WTC11 (cell line): ENCODE data around the gene GATA2. TPM values are rescaled to one million over a fixed set of nuclear protein-coding genes. Genes with fewer than 3 reads are reported as not detected.

Source experiments
- ATAC-seq: fragments of 200-7000 bp; cut with Tn5 transposase; 2 replicates; pipeline ENCODE4 v1.10.0; 2021; ENCODE audit warnings: mild to moderate bottlenecking, moderate library complexity
- CTCF ChIA-PET: fragments of 300-600 bp; sonication (Branson Sonifier 250); formaldehyde crosslinking; loops from one replicate; lab custom pipeline; 2021; ENCODE audit warnings: antibody characterized with exemption; lab: Charles Lee
- POLR2A ChIA-PET: fragments of 350-600 bp; sonication (Branson Sonifier 250); formaldehyde crosslinking; loops from one replicate; lab custom pipeline; 2021; ENCODE audit warnings: antibody characterized with exemption; lab: Charles Lee
- DNase-seq: peaks from one replicate; pipeline ENCODE4 v3.0.0; 2021; ENCODE audit warnings: low spot score
- H3K27ac Mint-ChIP-seq: 2 replicates; pipeline ENCODE4 v1.8.0; 2021; ENCODE audit warnings: mixed read lengths
- H3K27me3 Mint-ChIP-seq: 2 replicates; pipeline ENCODE4 v1.8.0; 2021; ENCODE audit warnings: low read depth, mild to moderate bottlenecking, moderate library complexity, mixed read lengths
- H3K36me3 Mint-ChIP-seq: 2 replicates; pipeline ENCODE4 v1.8.0; 2021; ENCODE audit warnings: mixed read lengths
- H3K4me1 Mint-ChIP-seq: 2 replicates; pipeline ENCODE4 v1.8.0; 2022; ENCODE audit warnings: mixed read lengths
- H3K4me3 Mint-ChIP-seq: 2 replicates; pipeline ENCODE4 v1.8.0; 2021; ENCODE audit warnings: mild to moderate bottlenecking, moderate library complexity, mixed read lengths
- H3K9me3 Mint-ChIP-seq: 2 replicates; pipeline ENCODE4 v1.8.0; 2021; ENCODE audit warnings: mixed read lengths
- ATF1 ChIP-seq: sonication (generic); formaldehyde crosslinking; IDR thresholded peaks from 2 replicates; pipeline ENCODE4 v1.8.1; 2023; ENCODE audit warnings: mild to moderate bottlenecking, moderate library complexity, missing genetic modification reagents
- ATF6 ChIP-seq: sonication (generic); formaldehyde crosslinking; IDR thresholded peaks from 2 replicates; pipeline ENCODE4 v1.8.1; 2023; ENCODE audit warnings: mild to moderate bottlenecking, missing genetic modification reagents
- E2F4 ChIP-seq: sonication (generic); formaldehyde crosslinking; IDR thresholded peaks from 2 replicates; pipeline ENCODE4 v1.8.1; 2022; ENCODE audit warnings: low read depth, mild to moderate bottlenecking, moderate library complexity, missing genetic modification reagents, borderline replicate concordance
- E2F5 ChIP-seq: sonication (generic); formaldehyde crosslinking; IDR thresholded peaks from 2 replicates; pipeline ENCODE4 v1.8.1; 2022; ENCODE audit warnings: mild to moderate bottlenecking, moderate library complexity, missing genetic modification reagents
- FOXJ3 ChIP-seq: sonication (generic); formaldehyde crosslinking; IDR thresholded peaks from 2 replicates; pipeline ENCODE4 v1.9.0; 2021; ENCODE audit warnings: missing genetic modification reagents, mild to moderate bottlenecking, borderline replicate concordance
- GABPB1 ChIP-seq: sonication (generic); formaldehyde crosslinking; IDR thresholded peaks from 2 replicates; pipeline ENCODE4 v1.8.1; 2023; ENCODE audit warnings: mild to moderate bottlenecking, missing genetic modification reagents
- IRF2 ChIP-seq: sonication (generic); formaldehyde crosslinking; IDR thresholded peaks from 2 replicates; pipeline ENCODE4 v1.8.0; 2022; ENCODE audit warnings: low read depth, missing genetic modification reagents, borderline replicate concordance
- JUN ChIP-seq: sonication (generic); formaldehyde crosslinking; IDR thresholded peaks from 2 replicates; pipeline ENCODE4 v1.8.0; 2023; ENCODE audit warnings: mild to moderate bottlenecking, missing genetic modification reagents
- NFATC4 ChIP-seq: fragments of 250-450 bp; sonication (Bioruptor Pico); IDR thresholded peaks from 2 replicates; pipeline ENCODE4 v1.9.0; 2021; ENCODE audit warnings: mild to moderate bottlenecking
- NFE2L1 ChIP-seq: sonication (generic); formaldehyde crosslinking; IDR thresholded peaks from 2 replicates; pipeline ENCODE4 v1.8.1; 2023; ENCODE audit warnings: missing genetic modification reagents
- NR1H2 ChIP-seq: sonication (generic); formaldehyde crosslinking; IDR thresholded peaks from 2 replicates; pipeline ENCODE4 v1.9.0; 2021; ENCODE audit warnings: mild to moderate bottlenecking, moderate library complexity, missing genetic modification reagents
- NR3C1 ChIP-seq: sonication (generic); formaldehyde crosslinking; conservative IDR thresholded peaks from 2 replicates; pipeline ENCODE4 v1.8.1; 2023; ENCODE audit warnings: low read depth, mild to moderate bottlenecking, missing genetic modification reagents
- OVOL2 ChIP-seq: fragments of 250-450 bp; sonication (Bioruptor Pico); IDR thresholded peaks from 2 replicates; pipeline ENCODE4 v1.9.0; 2021; ENCODE audit warnings: mild to moderate bottlenecking, borderline replicate concordance
- PRRX2 ChIP-seq: fragments of 250-450 bp; sonication (Bioruptor Pico); IDR thresholded peaks from 2 replicates; pipeline ENCODE4 v1.8.0; 2021; ENCODE audit warnings: mild to moderate bottlenecking
- RELA ChIP-seq: sonication (generic); formaldehyde crosslinking; IDR thresholded peaks from 2 replicates; pipeline ENCODE4 v1.8.1; 2022; ENCODE audit warnings: missing genetic modification reagents, mild to moderate bottlenecking, borderline replicate concordance
- RORB ChIP-seq: fragments of 250-450 bp; sonication (Bioruptor Pico); IDR thresholded peaks from 2 replicates; pipeline ENCODE4 v1.9.0; 2021; ENCODE audit warnings: mild to moderate bottlenecking
- SMAD4 ChIP-seq: sonication (generic); formaldehyde crosslinking; IDR thresholded peaks from 2 replicates; pipeline ENCODE4 v1.8.0; 2022; ENCODE audit warnings: mild to moderate bottlenecking, missing genetic modification reagents
- TP53 ChIP-seq: sonication (generic); formaldehyde crosslinking; IDR thresholded peaks from 2 replicates; pipeline ENCODE4 v1.8.1; 2023; ENCODE audit warnings: mild to moderate bottlenecking, missing genetic modification reagents
- ZNF423 ChIP-seq: fragments of 250-450 bp; sonication (Bioruptor Pico); IDR thresholded peaks from 2 replicates; pipeline ENCODE4 v2.1.2; 2022; ENCODE audit warnings: mild to moderate bottlenecking, moderate library complexity
- ZNF425 ChIP-seq: fragments of 250-450 bp; sonication (Bioruptor Pico); conservative IDR thresholded peaks from 2 replicates; pipeline ENCODE4 v1.9.0; 2021; ENCODE audit warnings: mild to moderate bottlenecking
- total RNA-seq: library from RNA; stranded (reverse); gene quantifications from 3 replicates; pipeline ENCODE4 v1.2.3, GENCODE V29; 2021
- TF ChIP-seq, protein P1 (sequence below): sonication (generic); formaldehyde crosslinking; IDR thresholded peaks from 2 replicates; pipeline ENCODE4 v1.8.1; 2022; ENCODE audit warnings: low read depth, missing genetic modification reagents, borderline replicate concordance
- TF ChIP-seq, protein P2 (sequence below): sonication (generic); formaldehyde crosslinking; IDR thresholded peaks from 2 replicates; pipeline ENCODE4 v1.8.1; 2023; ENCODE audit warnings: mild to moderate bottlenecking, missing genetic modification reagents, moderate library complexity
- TF ChIP-seq, protein P3 (sequence below): fragments of 250-450 bp; sonication (Bioruptor Pico); IDR thresholded peaks from 2 replicates; pipeline ENCODE4 v1.9.0; 2021; ENCODE audit warnings: mild to moderate bottlenecking

Gene GATA2
- total RNA-seq, 1 experiment from 2014 or later, result 1.6 TPM

DNA sequence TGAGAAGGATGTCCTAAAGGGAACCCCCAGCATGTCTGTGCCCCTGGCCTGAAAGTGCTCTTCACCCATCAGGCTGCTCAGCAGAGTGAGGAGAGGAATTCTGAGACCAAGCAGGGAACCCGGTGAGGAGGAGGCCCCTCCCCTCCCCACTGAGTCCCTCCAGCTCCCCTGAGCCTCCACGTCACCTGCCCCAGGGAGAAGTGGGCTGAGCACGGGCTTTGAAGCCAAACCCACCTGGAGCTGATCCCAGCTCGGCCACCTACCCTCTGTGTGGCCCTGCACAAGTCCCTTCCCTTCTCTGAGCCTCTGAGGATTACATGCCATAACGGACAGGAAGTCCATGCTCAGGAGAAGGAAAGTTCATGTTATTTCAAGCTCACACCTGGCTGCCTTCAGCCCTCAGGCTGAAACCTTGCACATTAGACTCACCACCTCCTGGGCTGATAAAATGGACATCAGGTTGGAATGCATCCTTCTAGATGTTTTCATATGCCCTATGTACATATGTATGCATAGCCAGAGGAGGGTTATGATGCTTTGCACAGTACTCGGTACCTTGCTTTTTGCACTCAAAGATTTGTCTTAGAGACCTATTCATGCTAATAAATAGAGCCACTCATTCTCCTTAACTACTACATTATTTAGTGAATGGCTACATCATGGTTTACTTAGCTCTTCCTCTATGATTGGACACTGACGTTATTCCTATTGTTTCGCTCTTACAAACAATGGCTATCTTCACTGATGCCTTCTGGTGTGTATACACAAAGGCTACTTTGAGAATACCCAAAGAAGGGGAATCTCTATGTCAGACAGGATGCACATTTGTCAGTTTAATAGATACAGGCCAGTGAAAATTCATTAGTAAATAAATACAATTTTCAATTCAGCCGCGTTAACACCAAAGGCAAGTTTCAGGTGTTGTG, 31.6 kb upstream of the GATA2 start:
- H3K4me1 Mint-ChIP-seq, result no peaks in the 10 kb centered on the region
- ChIA-PET CTCF (interaction anchor here (0.5 to 1.2 kb wide), 2 partner anchors 8 to 48 kb away, joined by 3 to 4 read pairs; no protein-coding TSS in a partner anchor), POLR2A (no interaction called here)
- peaks cover 29% of the 10 kb centered on the region for H3K27me3 Mint-ChIP-seq
- no peak for TF ChIP-seq JUN (CRISPR knock-in tag)
- no peak for TF ChIP-seq RELA (CRISPR knock-in tag)
- TF ChIP-seq OVOL2 (CRISPR knock-in tag), result no peak
- TF ChIP-seq NFE2L1, result no peak
- TF ChIP-seq, protein P1, sequence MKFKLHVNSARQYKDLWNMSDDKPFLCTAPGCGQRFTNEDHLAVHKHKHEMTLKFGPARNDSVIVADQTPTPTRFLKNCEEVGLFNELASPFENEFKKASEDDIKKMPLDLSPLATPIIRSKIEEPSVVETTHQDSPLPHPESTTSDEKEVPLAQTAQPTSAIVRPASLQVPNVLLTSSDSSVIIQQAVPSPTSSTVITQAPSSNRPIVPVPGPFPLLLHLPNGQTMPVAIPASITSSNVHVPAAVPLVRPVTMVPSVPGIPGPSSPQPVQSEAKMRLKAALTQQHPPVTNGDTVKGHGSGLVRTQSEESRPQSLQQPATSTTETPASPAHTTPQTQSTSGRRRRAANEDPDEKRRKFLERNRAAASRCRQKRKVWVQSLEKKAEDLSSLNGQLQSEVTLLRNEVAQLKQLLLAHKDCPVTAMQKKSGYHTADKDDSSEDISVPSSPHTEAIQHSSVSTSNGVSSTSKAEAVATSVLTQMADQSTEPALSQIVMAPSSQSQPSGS (CRISPR knock-in tag), result no peak
- TF ChIP-seq TP53, result no peak
- no peak for TF ChIP-seq PRRX2 (CRISPR knock-in tag)
- no peak for TF ChIP-seq ATF6
- no peak for TF ChIP-seq NR1H2 (CRISPR knock-in tag)
- TF ChIP-seq ATF1 (CRISPR knock-in tag), result no peak
- no peak for TF ChIP-seq NR3C1 (CRISPR knock-in tag)
- no peak for TF ChIP-seq ZNF425
- H3K9me3 Mint-ChIP-seq, result no peaks in the 10 kb centered on the region
- no peaks in the 10 kb centered on the region for H3K36me3 Mint-ChIP-seq
- ATAC-seq (no peak), DNase-seq (no peak)
- H3K27ac Mint-ChIP-seq, result no peak overlapping the region
- H3K4me3 Mint-ChIP-seq, result no peak overlapping the region

DNA sequence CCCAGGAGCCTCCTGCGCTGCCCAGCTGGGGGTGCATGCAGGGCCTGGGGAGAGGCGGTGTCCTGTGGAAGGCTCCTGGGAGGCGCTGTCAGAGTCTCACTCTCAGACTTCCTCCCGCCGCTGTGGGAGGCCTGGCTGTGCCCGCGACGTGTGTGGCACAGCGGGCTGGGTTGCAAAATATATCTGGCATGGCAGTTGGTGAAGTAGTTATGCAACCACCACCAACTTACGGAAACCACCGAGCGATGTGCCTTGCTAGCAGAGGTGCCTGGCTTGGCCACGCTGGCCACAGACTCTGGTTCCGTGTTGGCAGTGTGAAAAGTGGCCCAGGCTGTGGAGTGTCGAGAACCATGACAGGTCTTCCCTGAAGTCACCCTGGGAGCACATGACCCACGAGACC, 30.6 kb upstream of the GATA2 start:
- Mint-ChIP-seq H3K27me3 (peaks cover 32% of the 10 kb centered on the region), H3K4me1 (no peaks in the 10 kb centered on the region), H3K36me3 (no peaks in the 10 kb centered on the region), H3K9me3 (no peaks in the 10 kb centered on the region), H3K27ac (no peak overlapping the region), H3K4me3 (no peak overlapping the region)
- ChIA-PET CTCF (no interaction called here), POLR2A (no interaction called here)
- ATAC-seq, result no peak
- DNase-seq, result no peak
- TF ChIP-seq, protein P2, sequence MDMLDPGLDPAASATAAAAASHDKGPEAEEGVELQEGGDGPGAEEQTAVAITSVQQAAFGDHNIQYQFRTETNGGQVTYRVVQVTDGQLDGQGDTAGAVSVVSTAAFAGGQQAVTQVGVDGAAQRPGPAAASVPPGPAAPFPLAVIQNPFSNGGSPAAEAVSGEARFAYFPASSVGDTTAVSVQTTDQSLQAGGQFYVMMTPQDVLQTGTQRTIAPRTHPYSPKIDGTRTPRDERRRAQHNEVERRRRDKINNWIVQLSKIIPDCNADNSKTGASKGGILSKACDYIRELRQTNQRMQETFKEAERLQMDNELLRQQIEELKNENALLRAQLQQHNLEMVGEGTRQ (CRISPR knock-in tag), result no peak
- TF ChIP-seq IRF2 (CRISPR knock-in tag), result no peak
- no peak for TF ChIP-seq E2F5
- TF ChIP-seq ATF1 (CRISPR knock-in tag), result no peak
- TF ChIP-seq, protein P3, sequence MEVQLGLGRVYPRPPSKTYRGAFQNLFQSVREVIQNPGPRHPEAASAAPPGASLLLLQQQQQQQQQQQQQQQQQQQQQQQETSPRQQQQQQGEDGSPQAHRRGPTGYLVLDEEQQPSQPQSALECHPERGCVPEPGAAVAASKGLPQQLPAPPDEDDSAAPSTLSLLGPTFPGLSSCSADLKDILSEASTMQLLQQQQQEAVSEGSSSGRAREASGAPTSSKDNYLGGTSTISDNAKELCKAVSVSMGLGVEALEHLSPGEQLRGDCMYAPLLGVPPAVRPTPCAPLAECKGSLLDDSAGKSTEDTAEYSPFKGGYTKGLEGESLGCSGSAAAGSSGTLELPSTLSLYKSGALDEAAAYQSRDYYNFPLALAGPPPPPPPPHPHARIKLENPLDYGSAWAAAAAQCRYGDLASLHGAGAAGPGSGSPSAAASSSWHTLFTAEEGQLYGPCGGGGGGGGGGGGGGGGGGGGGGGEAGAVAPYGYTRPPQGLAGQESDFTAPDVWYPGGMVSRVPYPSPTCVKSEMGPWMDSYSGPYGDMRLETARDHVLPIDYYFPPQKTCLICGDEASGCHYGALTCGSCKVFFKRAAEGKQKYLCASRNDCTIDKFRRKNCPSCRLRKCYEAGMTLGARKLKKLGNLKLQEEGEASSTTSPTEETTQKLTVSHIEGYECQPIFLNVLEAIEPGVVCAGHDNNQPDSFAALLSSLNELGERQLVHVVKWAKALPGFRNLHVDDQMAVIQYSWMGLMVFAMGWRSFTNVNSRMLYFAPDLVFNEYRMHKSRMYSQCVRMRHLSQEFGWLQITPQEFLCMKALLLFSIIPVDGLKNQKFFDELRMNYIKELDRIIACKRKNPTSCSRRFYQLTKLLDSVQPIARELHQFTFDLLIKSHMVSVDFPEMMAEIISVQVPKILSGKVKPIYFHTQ (CRISPR knock-in tag), result no peak
- TF ChIP-seq GABPB1 (CRISPR knock-in tag), result no peak
- no peak for TF ChIP-seq FOXJ3 (CRISPR knock-in tag)
- TF ChIP-seq E2F4 (CRISPR knock-in tag), result no peak
- no peak for TF ChIP-seq ZNF423 (CRISPR knock-in tag)
- TF ChIP-seq OVOL2 (CRISPR knock-in tag), result no peak
- TF ChIP-seq SMAD4 (CRISPR knock-in tag), result no peak
- TF ChIP-seq RORB (CRISPR knock-in tag), result no peak
- TF ChIP-seq NFATC4 (CRISPR knock-in tag), result no peak
